Measurements from ENCODE around the gene LARGE1. TPM values are rescaled to one million over a fixed set of nuclear protein-coding genes. Genes with fewer than 3 reads are reported as not detected.

The LARGE1 gene
- total and polyA plus RNA-seq, 2 of the 8 experiments (the other 6 are each of a cell fraction or from before 2014, with no cell fraction given), result 43.7 to 83.0 TPM

DNA sequence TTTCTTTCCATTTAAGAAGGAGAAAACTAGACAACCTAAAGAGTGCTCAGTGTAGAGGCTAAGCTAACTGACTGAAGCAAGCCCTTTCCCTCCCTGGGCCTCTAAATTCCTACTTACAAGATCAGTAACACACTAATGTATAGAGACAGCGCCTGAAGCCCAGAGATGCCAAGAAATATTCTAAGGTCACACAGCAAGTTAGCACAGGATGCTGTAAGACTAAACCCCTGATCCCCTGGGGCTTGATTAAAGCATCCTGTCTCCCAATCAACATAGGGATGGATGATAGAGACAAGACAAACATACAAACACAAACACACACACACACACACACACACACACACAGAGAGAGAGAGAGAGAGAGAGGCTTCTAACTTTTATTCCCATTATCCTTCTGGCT lies 5.6 kb downstream of the LARGE1 start:
- H3K4ac ChIP-seq (replicated peaks; ENCODE audit: insufficient read length, low read depth, low read length), result no peak overlapping the region
- H3K9me3 ChIP-seq (ENCODE audit: insufficient read depth in 2 of 2, low read depth in 1 of 2, low read length in 1 of 2), result no peaks in the 10 kb centered on the region
- H3K23me2 ChIP-seq (ENCODE audit: low read depth, low read length), result peaks cover 14% of the 10 kb centered on the region; the same call in 1 of the 2 replicates
- ChIA-PET CTCF (ENCODE audit: partially characterized antibody) (interaction anchor here (2.3 kb wide), 1 partner anchor 8 kb away, joined by 5 read pairs; no protein-coding TSS in a partner anchor), POLR2A (ENCODE audit: partially characterized antibody) (interaction anchor here (1.2 to 1.3 kb wide), 2 partner anchors 18 to 97 kb away, joined by 3 read pairs; no protein-coding TSS in a partner anchor)
- DNase-seq (ENCODE audit: low read depth in 1 of 2, low spot score in 2 of 2) (no peak), FAIRE-seq (no peak)
- no peak overlapping the region for H3K9ac ChIP-seq (replicated peaks in 1 of 4; ENCODE audit: extremely low read depth in 1 of 4, low read depth in 3 of 4, low read length in 3 of 4)
- H2BK15ac ChIP-seq (ENCODE audit: low read length), result no peak overlapping the region
- peaks cover 21% of the 10 kb centered on the region for H3K79me1 ChIP-seq (ENCODE audit: low read depth, low read length)
- H3K36me3 ChIP-seq (ENCODE audit: control insufficient read depth in 2 of 4, insufficient read depth in 4 of 4, low read length in 3 of 4), result peaks cover 0 to 11% (median 0%) of the 10 kb centered on the region in 4 experiments; a peak in 1 of 8 replicates
- no peak overlapping the region for H2AFZ ChIP-seq (ENCODE audit: low read length)
- H3K23ac ChIP-seq (ENCODE audit: insufficient read length), result no peak overlapping the region
- peak; percentile 75; the same call in 1 of the 2 replicates for TF ChIP-seq KDM1A (IDR thresholded peaks at IDR 0.05; ENCODE audit: borderline replicate concordance, low read length)
- TF ChIP-seq TCF12 (IDR thresholded peaks at IDR 0.05; ENCODE audit: low read depth, low read length), result no peak
- 72% methylated on average over 1 of the region's 1 CpG; no CpG with 5 or more reads in 1 of the 2 experiments for WGBS, 2 experiments (ENCODE audit: extremely low coverage in 1 of 2, insufficient coverage in 1 of 2, insufficient read length in 1 of 2, insufficient replicate concordance in 2 of 2, low coverage in 1 of 2, low lambda C conversion rate in 2 of 2, missing lambda C conversion rate in 1 of 2)
- peaks cover 65 to 99% of the 10 kb centered on the region in 2 experiments for H3K79me2 ChIP-seq (ENCODE audit: control insufficient read depth in 1 of 2, insufficient read depth in 2 of 2, low read length in 2 of 2)
- no peak overlapping the region for H2BK20ac ChIP-seq (ENCODE audit: low read length)
- peak overlapping the region; percentile 28 to 29; a peak in 3 of 4 replicates for H3K4me2 ChIP-seq (ENCODE audit: insufficient read depth in 1 of 2, low read depth in 2 of 2, low read length in 2 of 2)
- no peak overlapping the region for H4K91ac ChIP-seq (replicated peaks; ENCODE audit: insufficient read length, low read length)
- no peak overlapping the region for H2BK5ac ChIP-seq (ENCODE audit: low read depth, low read length)
- H3K27ac ChIP-seq (ENCODE audit: low read depth, low read length), result no peak overlapping the region
- H3K4me1 ChIP-seq (replicated peaks in 1 of 4; ENCODE audit: control insufficient read depth in 3 of 4, insufficient read depth in 4 of 4, low read length in 3 of 4), result peaks cover 9 to 35% (median 20%) of the 10 kb centered on the region in 4 experiments
- no peak overlapping the region for H2AK5ac ChIP-seq (ENCODE audit: low read depth, low read length)
- no peak overlapping the region for H3K18ac ChIP-seq (ENCODE audit: extremely low read depth, low read length)
- H2BK120ac ChIP-seq (replicated peaks; ENCODE audit: low read depth, low read length), result no peak overlapping the region
- no peak overlapping the region for H4K8ac ChIP-seq (ENCODE audit: extremely low read depth, insufficient read depth, low read length)
- no peak overlapping the region for H3K56ac ChIP-seq (replicated peaks; ENCODE audit: insufficient read length, low read depth, low read length)
- peaks cover 43 to 48% of the 10 kb centered on the region in 2 experiments for H4K20me1 ChIP-seq (replicated peaks in 1 of 2; ENCODE audit: control insufficient read depth in 1 of 2, insufficient read depth in 2 of 2, low read length in 2 of 2)
- H3K27me3 ChIP-seq (replicated peaks in 1 of 4; ENCODE audit: control insufficient read depth in 3 of 4, extremely low read depth in 1 of 4, insufficient read depth in 3 of 4, low read length in 3 of 4), result no peaks in the 10 kb centered on the region; a peak in 1 of 7 replicates
- H4K5ac ChIP-seq (ENCODE audit: insufficient read length, low read depth, low read length), result no peak overlapping the region
- no peak overlapping the region for H2BK12ac ChIP-seq (ENCODE audit: low read depth, low read length)
- H3K14ac ChIP-seq (ENCODE audit: insufficient read length), result no peak overlapping the region
- peak overlapping the region in 1 of 4 experiments; percentile 22; a peak in 2 of 8 replicates for H3K4me3 ChIP-seq (ENCODE audit: extremely low read depth in 1 of 4, insufficient read depth in 2 of 4, low read depth in 3 of 4, low read length in 4 of 4)
